SK-N-SH treated with all-trans-retinoic acid at 6 μM for 48 hours (cell line): Measurements from ENCODE around the gene BMP6.

ENCODE experiments used
- ARNTL ChIP-seq: fragments of 450-650 bp; formaldehyde crosslinking; IDR thresholded peaks from 2 replicates; pipeline ENCODE4 v1.5.0; 2020; ENCODE audit warnings: low read depth, mild to moderate bottlenecking, moderate library complexity, borderline replicate concordance
- CSRNP3 ChIP-seq: fragments of 250-450 bp; sonication (Bioruptor Pico); IDR thresholded peaks from 2 replicates; pipeline ENCODE4 v1.5.1; 2021; ENCODE audit warnings: mild to moderate bottlenecking, moderate library complexity
- ESRRG ChIP-seq: fragments of 250-450 bp; sonication (Bioruptor Pico); IDR thresholded peaks from 2 replicates; pipeline ENCODE4 v1.6.1; 2021; ENCODE audit warnings: mild to moderate bottlenecking
- ISL1 ChIP-seq: fragments of 250-450 bp; sonication (Bioruptor Pico); IDR thresholded peaks from 2 replicates; pipeline ENCODE4 v2.1.2; 2022; ENCODE audit warnings: mild to moderate bottlenecking, moderate library complexity
- RARB ChIP-seq: fragments of 250-450 bp; sonication (Bioruptor Pico); IDR thresholded peaks from 2 replicates; pipeline ENCODE4 v1.8.0; 2021; ENCODE audit warnings: mild to moderate bottlenecking, moderate library complexity
- TCF4 ChIP-seq: fragments of 250-450 bp; sonication (Bioruptor Pico); IDR thresholded peaks from 2 replicates; pipeline ENCODE4 v1.8.0; 2021; ENCODE audit warnings: mild to moderate bottlenecking, moderate library complexity, borderline replicate concordance
- ZC3H10 ChIP-seq: fragments of 250-450 bp; sonication (Bioruptor Pico); IDR thresholded peaks from 2 replicates; pipeline ENCODE4 v1.5.1; 2021; ENCODE audit warnings: mild to moderate bottlenecking, moderate library complexity
- ZFP3 ChIP-seq: fragments of 250-450 bp; sonication (Bioruptor Pico); IDR thresholded peaks from 2 replicates; pipeline ENCODE4 v1.5.0; 2020; ENCODE audit warnings: mild to moderate bottlenecking, moderate library complexity
- ZFP30 ChIP-seq: fragments of 450-650 bp; formaldehyde crosslinking; IDR thresholded peaks from 2 replicates; pipeline ENCODE4 v1.5.0; 2022; ENCODE audit warnings: mild to moderate bottlenecking, moderate library complexity
- ZNF565 ChIP-seq: fragments of 450-650 bp; formaldehyde crosslinking; conservative IDR thresholded peaks from 2 replicates; pipeline ENCODE4 v1.5.0; 2020; ENCODE audit warnings: low read depth, mild to moderate bottlenecking, moderate library complexity
- ZNF70 ChIP-seq: fragments of 450-650 bp; formaldehyde crosslinking; IDR thresholded peaks from 2 replicates; pipeline ENCODE4 v1.5.0; 2020; ENCODE audit warnings: mild to moderate bottlenecking, moderate library complexity
- TF ChIP-seq, protein P1 (sequence below): fragments of 250-450 bp; sonication (Bioruptor Pico); IDR thresholded peaks from 2 replicates; pipeline ENCODE4 v1.5.1; 2020; ENCODE audit warnings: low read depth, mild to moderate bottlenecking, moderate library complexity
- TF ChIP-seq, protein P2 (sequence below): fragments of 250-450 bp; sonication (Bioruptor Pico); IDR thresholded peaks from 2 replicates; pipeline ENCODE4 v1.8.0; 2021; ENCODE audit warnings: low read depth, mild to moderate bottlenecking, moderate library complexity, borderline replicate concordance

GRCh38 chr6:7827142-7827541 is 101.2 kb downstream of the BMP6 start:
- TF ChIP-seq ISL1 (CRISPR knock-in tag) (no peak), ZFP30 (no peak), RARB (no peak), ZNF70 (CRISPR knock-in tag) (no peak), ARNTL (CRISPR knock-in tag) (no peak), ESRRG (CRISPR knock-in tag) (no peak), CSRNP3 (CRISPR knock-in tag) (no peak), ZC3H10 (no peak), ZNF565 (CRISPR knock-in tag) (no peak), ZFP3 (CRISPR knock-in tag) (no peak), TCF4 (no peak)
- TF ChIP-seq, protein P1, sequence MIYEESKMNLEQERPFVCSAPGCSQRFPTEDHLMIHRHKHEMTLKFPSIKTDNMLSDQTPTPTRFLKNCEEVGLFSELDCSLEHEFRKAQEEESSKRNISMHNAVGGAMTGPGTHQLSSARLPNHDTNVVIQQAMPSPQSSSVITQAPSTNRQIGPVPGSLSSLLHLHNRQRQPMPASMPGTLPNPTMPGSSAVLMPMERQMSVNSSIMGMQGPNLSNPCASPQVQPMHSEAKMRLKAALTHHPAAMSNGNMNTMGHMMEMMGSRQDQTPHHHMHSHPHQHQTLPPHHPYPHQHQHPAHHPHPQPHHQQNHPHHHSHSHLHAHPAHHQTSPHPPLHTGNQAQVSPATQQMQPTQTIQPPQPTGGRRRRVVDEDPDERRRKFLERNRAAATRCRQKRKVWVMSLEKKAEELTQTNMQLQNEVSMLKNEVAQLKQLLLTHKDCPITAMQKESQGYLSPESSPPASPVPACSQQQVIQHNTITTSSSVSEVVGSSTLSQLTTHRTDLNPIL (CRISPR knock-in tag), result no peak
- TF ChIP-seq, protein P2, sequence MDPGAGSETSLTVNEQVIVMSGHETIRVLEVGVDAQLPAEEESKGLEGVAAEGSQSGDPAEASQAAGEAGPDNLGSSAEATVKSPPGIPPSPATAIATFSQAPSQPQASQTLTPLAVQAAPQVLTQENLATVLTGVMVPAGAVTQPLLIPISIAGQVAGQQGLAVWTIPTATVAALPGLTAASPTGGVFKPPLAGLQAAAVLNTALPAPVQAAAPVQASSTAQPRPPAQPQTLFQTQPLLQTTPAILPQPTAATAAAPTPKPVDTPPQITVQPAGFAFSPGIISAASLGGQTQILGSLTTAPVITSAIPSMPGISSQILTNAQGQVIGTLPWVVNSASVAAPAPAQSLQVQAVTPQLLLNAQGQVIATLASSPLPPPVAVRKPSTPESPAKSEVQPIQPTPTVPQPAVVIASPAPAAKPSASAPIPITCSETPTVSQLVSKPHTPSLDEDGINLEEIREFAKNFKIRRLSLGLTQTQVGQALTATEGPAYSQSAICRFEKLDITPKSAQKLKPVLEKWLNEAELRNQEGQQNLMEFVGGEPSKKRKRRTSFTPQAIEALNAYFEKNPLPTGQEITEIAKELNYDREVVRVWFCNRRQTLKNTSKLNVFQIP (CRISPR knock-in tag), result no peak
